ENCODE measurements around the gene DEDD. TPM values are rescaled to one million over a fixed set of nuclear protein-coding genes. Genes with fewer than 3 reads are reported as not detected.

DEDD gene
- polyA plus RNA-seq, 2 of the 4 experiments (the other 2 are of a cell fraction): 25.3 to 38.4 TPM

GRCh38 chr1:161164901-161165610, 32.6 kb upstream of the DEDD start:
- CTCF ChIA-PET: interaction anchor here (0.6 to 5.5 kb wide), 18 partner anchors 10 to 222 kb away, joined by 3 to 59 read pairs (median 7); partner anchors contain the start of genes DEDD, NECTIN4 and UFC1
- Histone ChIP-seq H3K4me2 (peak overlapping the region; percentile 99), H3K4me3 (peak overlapping the region; percentile 62), H3K9me3 (no peaks in the 10 kb centered on the region), H3K4me1 (peaks cover 20% of the 10 kb centered on the region), H3K27ac (peak overlapping the region in 1 of 2 experiments; percentile 73; a peak in 4 of 6 replicates)
- no peak for TF ChIP-seq POLR2A (IDR thresholded peaks at IDR 0.05; ENCODE audit: low read length)
- no peak for TF ChIP-seq NFE2L2 (conservative IDR thresholded peaks at IDR 0.05; ENCODE audit: low read length)
- no peak for TF ChIP-seq PBX3 (IDR thresholded peaks at IDR 0.05)
- TF ChIP-seq BHLHE40 (IDR thresholded peaks at IDR 0.05; ENCODE audit: low read depth, low read length): no peak
- TF ChIP-seq HEYL (CRISPR knock-in tag; IDR thresholded peaks at IDR 0.05): no peak
- no peak for TF ChIP-seq HOXB13 (CRISPR knock-in tag; IDR thresholded peaks at IDR 0.05; ENCODE audit: low read depth)
- TF ChIP-seq HOXB5 (CRISPR knock-in tag; IDR thresholded peaks at IDR 0.05): no peak
- TF ChIP-seq CBX8 (IDR thresholded peaks at IDR 0.05): no peak
- no peak for TF ChIP-seq ATOH8 (CRISPR knock-in tag; IDR thresholded peaks at IDR 0.05; ENCODE audit: low read depth)
- no peak for TF ChIP-seq HOXA7 (CRISPR knock-in tag; IDR thresholded peaks at IDR 0.05)
- TF ChIP-seq JUNB (IDR thresholded peaks at IDR 0.05): no peak
- TF ChIP-seq SREBF2 (IDR thresholded peaks at IDR 0.05): no peak
- no peak for TF ChIP-seq FOSB (CRISPR knock-in tag; IDR thresholded peaks at IDR 0.05)
- TF ChIP-seq PHF8 (IDR thresholded peaks at IDR 0.05; ENCODE audit: borderline replicate concordance, low read depth): no peak
- TF ChIP-seq EHMT2 (IDR thresholded peaks at IDR 0.05; ENCODE audit: low read depth): no peak
- TF ChIP-seq ESRRA (IDR thresholded peaks at IDR 0.05; ENCODE audit: borderline replicate concordance, low read length): no peak
- no peak for TF ChIP-seq ELK1 (IDR thresholded peaks at IDR 0.05; ENCODE audit: low read depth, low read length)
- no peak for TF ChIP-seq BCL3 (IDR thresholded peaks at IDR 0.05)
- TF ChIP-seq RNF2 (IDR thresholded peaks at IDR 0.05; ENCODE audit: borderline replicate concordance, low read depth): no peak
- TF ChIP-seq USF2 (IDR thresholded peaks at IDR 0.05): no peak
- POLR2A ChIA-PET: interaction anchor here (0.6 to 2.8 kb wide), 8 partner anchors 7 to 119 kb away, joined by 3 to 25 read pairs (median 6); partner anchors contain the start of genes B4GALT3, NDUFS2, UFC1 and USF1
- DNase-seq (ENCODE audit: low read depth in 1 of 2, low spot score in 1 of 2) (no peak), ATAC-seq (no peak), FAIRE-seq (no peak)
- WGBS (ENCODE audit: missing lambda C conversion rate): 61% methylated on average over 14 of the region's 14 CpGs

GRCh38 chr1:161163793-161164192, 31.3 kb upstream of the DEDD start:
- Histone ChIP-seq H3K9me3 (no peaks in the 10 kb centered on the region), H3K4me3 (no peak overlapping the region), H3K4me1 (peaks cover 23% of the 10 kb centered on the region), H3K4me2 (no peak overlapping the region), H3K27ac (no peak overlapping the region)
- FAIRE-seq (no peak), ATAC-seq (no peak), DNase-seq (ENCODE audit: low read depth in 1 of 2, low spot score in 1 of 2) (no peak)
- ChIA-PET POLR2A (no interaction called here), CTCF (interaction anchor here (3.6 to 5.3 kb wide), 2 partner anchors 9 to 219 kb away, joined by 28 to 59 read pairs; partner anchors contain the start of gene UFC1)
- 98% methylated on average over 5 of the region's 5 CpGs for WGBS (ENCODE audit: missing lambda C conversion rate)
- no peak for TF ChIP-seq CEBPB (IDR thresholded peaks at IDR 0.05)
- no peak for TF ChIP-seq TP53 (CRISPR knock-in tag; IDR thresholded peaks at IDR 0.05)
- no peak for TF ChIP-seq REST (IDR thresholded peaks at IDR 0.05)
- TF ChIP-seq SMC3 (IDR thresholded peaks at IDR 0.05): no peak
- no peak for TF ChIP-seq FOSB (CRISPR knock-in tag; IDR thresholded peaks at IDR 0.05)
- no peak for TF ChIP-seq KDM1A (IDR thresholded peaks at IDR 0.05; ENCODE audit: low read depth)
- TF ChIP-seq EHMT2 (IDR thresholded peaks at IDR 0.05; ENCODE audit: low read depth): no peak
- no peak for TF ChIP-seq CBX8 (IDR thresholded peaks at IDR 0.05)
- TF ChIP-seq BHLHE40 (IDR thresholded peaks at IDR 0.05; ENCODE audit: low read depth, low read length): no peak

Measured in A549 (cell line).